ENCODE data around the gene CHN1.

Gene CHN1

GRCh38 chr2:174762464-174762863, 242.7 kb downstream of the CHN1 start:
- in situ Hi-C loops (cut with MboI; ENCODE audit: low pct_unique_long_range_greater_than_20kb, low sequenced_read_pairs) = loop anchor here (25.0 kb wide), 1 partner anchor 225 kb away; no protein-coding TSS in a partner anchor
- no peak for DNase-seq

GRCh38 chr2:174761837-174762236, 243.3 kb downstream of the CHN1 start:
- in situ Hi-C loops (cut with MboI; ENCODE audit: low pct_unique_long_range_greater_than_20kb, low sequenced_read_pairs) = loop anchor here (25.0 kb wide), 1 partner anchor 225 kb away; no protein-coding TSS in a partner anchor
- DNase-seq = no peak

GRCh38 chr2:174760845-174761473, 244.2 kb downstream of the CHN1 start:
- in situ Hi-C loops (cut with MboI; ENCODE audit: low pct_unique_long_range_greater_than_20kb, low sequenced_read_pairs) = loop anchor here (25.0 kb wide), 1 partner anchor 226 kb away; no protein-coding TSS in a partner anchor
- no peak for DNase-seq

- in situ Hi-C loops (cut with MboI; ENCODE audit: low pct_unique_long_range_greater_than_20kb, low sequenced_read_pairs) = loop anchor here (25.0 kb wide), 1 partner anchor 228 kb away; no protein-coding TSS in a partner anchor
- no peak for DNase-seq
Measured at GRCh38 chr2:174759381-174760065, 245.7 kb downstream of the CHN1 start.

GRCh38 chr2:174756743-174757142, 248.4 kb downstream of the CHN1 start:
- in situ Hi-C loops (cut with MboI; ENCODE audit: low pct_unique_long_range_greater_than_20kb, low sequenced_read_pairs) = loop anchor here (25.0 kb wide), 1 partner anchor 231 kb away; no protein-coding TSS in a partner anchor
- DNase-seq = no peak

GRCh38 chr2:174753038-174753633, 252.0 kb downstream of the CHN1 start:
- in situ Hi-C loops (cut with MboI; ENCODE audit: low pct_unique_long_range_greater_than_20kb, low sequenced_read_pairs) = loop anchor here (25.0 kb wide), 1 partner anchor 234 kb away; no protein-coding TSS in a partner anchor
- DNase-seq = no peak

- in situ Hi-C loops (cut with MboI; ENCODE audit: low pct_unique_long_range_greater_than_20kb, low sequenced_read_pairs) = loop anchor here (25.0 kb wide), 1 partner anchor 235 kb away; no protein-coding TSS in a partner anchor
- DNase-seq = no peak
Measured at GRCh38 chr2:174752403-174753037, 252.7 kb downstream of the CHN1 start.

GRCh38 chr2:174750923-174751441, 254.2 kb downstream of the CHN1 start:
- in situ Hi-C loops (cut with MboI; ENCODE audit: low pct_unique_long_range_greater_than_20kb, low sequenced_read_pairs) = loop anchor here (25.0 kb wide), 1 partner anchor 236 kb away; no protein-coding TSS in a partner anchor
- DNase-seq = no peak

GRCh38 chr2:174749793-174750192, 255.4 kb downstream of the CHN1 start:
- no peak for DNase-seq
- in situ Hi-C loops (cut with MboI; ENCODE audit: low pct_unique_long_range_greater_than_20kb, low sequenced_read_pairs) = loop anchor here (25.0 kb wide), 1 partner anchor 238 kb away; no protein-coding TSS in a partner anchor

GRCh38 chr2:174748948-174749347, 256.2 kb downstream of the CHN1 start:
- DNase-seq = peak; percentile 67
- in situ Hi-C loops (cut with MboI; ENCODE audit: low pct_unique_long_range_greater_than_20kb, low sequenced_read_pairs) = no loop called here

Data from KBM-7 (cell line).